H1 (cell line): ENCODE results near the gene IL18R1. TPM values are rescaled to one million over a fixed set of nuclear protein-coding genes. Genes with fewer than 3 reads are reported as not detected.

Experiments
- CTCF ChIA-PET: fragments of 300-600 bp; sonication (Branson Sonifier 250); formaldehyde crosslinking; loops from one replicate; lab custom pipeline; 2021; ENCODE audit not compliant: partially characterized antibody; lab: Charles Lee
- POLR2A ChIA-PET: fragments of 300-600 bp; sonication (Branson Sonifier 250); formaldehyde crosslinking; loops from one replicate; lab custom pipeline; 2021; ENCODE audit warnings: inconsistent platforms; ENCODE audit not compliant: partially characterized antibody; lab: Charles Lee
- DNase-seq, 2 experiments: peaks; one replicate each; pipeline versions ENCODE4 v3.0.0 to v3.0.0-alpha.2; 2010 to 2022; ENCODE audit warnings: low spot score in 2 of 2, low read depth in 1 of 2, mixed read lengths in 1 of 2
- FAIRE-seq: peaks from 2 replicates; lab custom pipeline; 2011; peaks lifted over from hg19 to GRCh38; lab: Jason Lieb, UNC
- H2AFZ ChIP-seq: 2 replicates; pipeline ENCODE4 v1.8.1; 2012; ENCODE audit warnings: low read length, inconsistent platforms
- H2AK5ac ChIP-seq: 2 replicates; pipeline ENCODE4 v1.6.1; 2013; ENCODE audit warnings: low read depth, low read length
- H2BK120ac ChIP-seq: replicated peaks from 2 replicates; pipeline ENCODE3; 2013; ENCODE audit warnings: low read depth, low read length, inconsistent platforms
- H2BK12ac ChIP-seq: 2 replicates; pipeline ENCODE4 v1.6.1; 2013; ENCODE audit warnings: low read depth, low read length
- H2BK15ac ChIP-seq: 2 replicates; pipeline ENCODE4 v1.6.1; 2013; ENCODE audit warnings: low read length
- H2BK20ac ChIP-seq: 2 replicates; pipeline ENCODE4 v1.6.1; 2013; ENCODE audit warnings: low read length
- H2BK5ac ChIP-seq: 2 replicates; pipeline ENCODE4 v1.6.1; 2013; ENCODE audit warnings: low read depth, low read length
- H3K14ac ChIP-seq: 2 replicates; pipeline ENCODE4 v1.6.1; 2013; ENCODE audit warnings: inconsistent platforms; ENCODE audit not compliant: insufficient read length
- H3K18ac ChIP-seq: 2 replicates; pipeline ENCODE4 v1.6.1; 2013; ENCODE audit warnings: low read length; ENCODE audit errors: extremely low read depth
- H3K23ac ChIP-seq: 2 replicates; pipeline ENCODE4 v1.6.1; 2013; ENCODE audit warnings: inconsistent platforms; ENCODE audit not compliant: insufficient read length
- H3K23me2 ChIP-seq: 2 replicates; pipeline ENCODE4 v1.6.1; 2013; ENCODE audit warnings: low read depth, low read length
- H3K27ac ChIP-seq: 2 replicates; pipeline ENCODE4 v1.6.1; 2011; ENCODE audit warnings: low read depth, low read length, inconsistent platforms
- H3K27me3 ChIP-seq, 4 experiments: replicated peaks in 1 of 4; 1 replicate in 1 of 4; 2 replicates in 3 of 4; pipeline versions ENCODE4 v1.6.1 to v1.8.1; 2011 to 2013; ENCODE audit warnings: low read length in 3 of 4, mild to moderate bottlenecking in 3 of 4, inconsistent platforms in 2 of 4, mixed read lengths in 2 of 4, moderate library complexity in 1 of 4; ENCODE audit not compliant: control insufficient read depth in 3 of 4, insufficient read depth in 3 of 4; ENCODE audit errors: extremely low read depth in 1 of 4
- H3K36me3 ChIP-seq, 4 experiments: 2 replicates each; pipeline versions ENCODE4 v1.6.1 to v1.8.1; 2011 to 2013; ENCODE audit warnings: mild to moderate bottlenecking in 4 of 4, low read length in 3 of 4, moderate library complexity in 2 of 4, control low read depth in 1 of 4, inconsistent platforms in 1 of 4; ENCODE audit not compliant: insufficient read depth in 4 of 4, control insufficient read depth in 2 of 4
- H3K4ac ChIP-seq: replicated peaks from 2 replicates; pipeline ENCODE3; 2013; ENCODE audit warnings: low read length, low read depth, mixed read lengths, inconsistent platforms; ENCODE audit not compliant: insufficient read length
- H3K4me1 ChIP-seq, 4 experiments: replicated peaks in 1 of 4; 1 replicate in 1 of 4; 2 replicates in 3 of 4; pipeline versions ENCODE4 v1.6.1 to v1.8.1; 2011 to 2013; ENCODE audit warnings: low read length in 3 of 4, inconsistent platforms in 2 of 4, mixed read lengths in 1 of 4; ENCODE audit not compliant: insufficient read depth in 4 of 4, control insufficient read depth in 3 of 4
- H3K4me2 ChIP-seq, 2 experiments: 2 replicates each; pipeline versions ENCODE4 v1.6.1 to v1.8.1; 2011 to 2013; ENCODE audit warnings: low read depth in 2 of 2, low read length in 2 of 2, control low read depth in 1 of 2, inconsistent platforms in 1 of 2, mild to moderate bottlenecking in 1 of 2; ENCODE audit not compliant: insufficient read depth in 1 of 2
- H3K4me3 ChIP-seq, 4 experiments: fragments of 200-600, 300-600 bp in 1 of 4; sonication (generic), shearing (Covaris generic), sonication (Bioruptor Twin) in 1 of 4; 2 replicates each; pipeline versions ENCODE4 v1.5.1 to v1.8.1; 2011 to 2016; ENCODE audit warnings: low read length in 4 of 4, low read depth in 3 of 4, control low read depth in 2 of 4, inconsistent platforms in 2 of 4, mild to moderate bottlenecking in 2 of 4, mixed read lengths in 1 of 4, moderate library complexity in 1 of 4; ENCODE audit not compliant: insufficient read depth in 2 of 4; ENCODE audit errors: extremely low read depth in 1 of 4
- H3K56ac ChIP-seq: replicated peaks from 2 replicates; pipeline ENCODE3; 2013; ENCODE audit warnings: low read depth, mild to moderate bottlenecking, mixed read lengths, low read length, inconsistent platforms; ENCODE audit not compliant: insufficient read length
- H3K79me1 ChIP-seq: 2 replicates; pipeline ENCODE4 v1.6.1; 2013; ENCODE audit warnings: low read depth, low read length, control low read depth
- H3K79me2 ChIP-seq, 2 experiments: 2 replicates each; pipeline versions ENCODE4 v1.6.1 to v1.8.1; 2012 to 2013; ENCODE audit warnings: low read length in 2 of 2, mild to moderate bottlenecking in 2 of 2, inconsistent platforms in 1 of 2; ENCODE audit not compliant: insufficient read depth in 2 of 2, control insufficient read depth in 1 of 2
- H3K9ac ChIP-seq, 4 experiments: replicated peaks in 1 of 4; 1 replicate in 1 of 4; 2 replicates in 3 of 4; pipeline versions ENCODE4 v1.6.1 to v1.8.1; 2011 to 2013; ENCODE audit warnings: low read depth in 3 of 4, low read length in 3 of 4, control low read depth in 2 of 4, mild to moderate bottlenecking in 2 of 4, moderate library complexity in 2 of 4, inconsistent platforms in 1 of 4; ENCODE audit errors: extremely low read depth in 1 of 4
- H3K9me3 ChIP-seq, 2 experiments: 2 replicates each; pipeline versions ENCODE4 v1.6.1 to v1.8.1; 2012 to 2013; ENCODE audit warnings: mild to moderate bottlenecking in 2 of 2, moderate library complexity in 2 of 2, control low read depth in 1 of 2, inconsistent platforms in 1 of 2, low read depth in 1 of 2, low read length in 1 of 2, mixed read lengths in 1 of 2; ENCODE audit not compliant: insufficient read depth in 2 of 2
- H4K20me1 ChIP-seq, 2 experiments: replicated peaks in 1 of 2; 2 replicates each; pipeline versions ENCODE3 to v1.8.1; 2011 to 2013; ENCODE audit warnings: inconsistent platforms in 2 of 2, low read length in 2 of 2, mild to moderate bottlenecking in 1 of 2; ENCODE audit not compliant: insufficient read depth in 2 of 2, control insufficient read depth in 1 of 2
- H4K5ac ChIP-seq: 2 replicates; pipeline ENCODE4 v1.6.1; 2013; ENCODE audit warnings: low read length, low read depth, mixed read lengths, inconsistent platforms; ENCODE audit not compliant: insufficient read length
- H4K8ac ChIP-seq: 2 replicates; pipeline ENCODE4 v1.8.0; 2013; ENCODE audit warnings: mild to moderate bottlenecking, moderate library complexity, low read length, inconsistent platforms; ENCODE audit not compliant: insufficient read depth; ENCODE audit errors: extremely low read depth
- H4K91ac ChIP-seq: replicated peaks from 2 replicates; pipeline ENCODE3; 2013; ENCODE audit warnings: low read length, mixed read lengths, inconsistent platforms; ENCODE audit not compliant: insufficient read length
- BCL11A ChIP-seq, 2 experiments: IDR thresholded peaks; one replicate each; pipeline ENCODE4 v1.6.1; 2011; ENCODE audit warnings: low read depth in 2 of 2, low read length in 2 of 2, mild to moderate bottlenecking in 2 of 2
- CHD1 ChIP-seq: IDR thresholded peaks from 2 replicates; pipeline ENCODE4 v1.6.1; 2012; ENCODE audit warnings: low read depth, low read length, improper control_type of control experiment
- EGR1 ChIP-seq: IDR thresholded peaks from 2 replicates; pipeline ENCODE4 v1.6.1; 2011; ENCODE audit warnings: low read depth, low read length, borderline replicate concordance
- GTF2F1 ChIP-seq: IDR thresholded peaks from 2 replicates; pipeline ENCODE4 v1.6.1; 2012; ENCODE audit warnings: low read depth, low read length, improper control_type of control experiment, borderline replicate concordance
- JUN ChIP-seq: IDR thresholded peaks from 2 replicates; pipeline ENCODE4 v1.6.1; 2011; ENCODE audit warnings: low read depth, mild to moderate bottlenecking, improper control_type of control experiment, low read length
- NANOG ChIP-seq: IDR thresholded peaks from 2 replicates; pipeline ENCODE4 v1.6.1; 2011; ENCODE audit warnings: low read length, low read depth, mild to moderate bottlenecking, inconsistent platforms; ENCODE audit not compliant: insufficient read depth, poor library complexity, severe bottlenecking
- PHF8 ChIP-seq: fragments of 200-600 bp; sonication (generic); conservative IDR thresholded peaks from 2 replicates; pipeline ENCODE4 v1.7.1; 2012; ENCODE audit warnings: low read depth, mild to moderate bottlenecking, inconsistent platforms, low read length, moderate library complexity
- RFX5 ChIP-seq: IDR thresholded peaks from 2 replicates; pipeline ENCODE4 v1.6.1; 2011; ENCODE audit warnings: low read depth, low read length, improper control_type of control experiment, borderline replicate concordance
- SAP30 ChIP-seq: fragments of 300-600 bp; sonication (generic); IDR thresholded peaks from 2 replicates; pipeline ENCODE4 v1.7.1; 2012; ENCODE audit warnings: low read length, moderate library complexity, mild to moderate bottlenecking, inconsistent platforms; ENCODE audit not compliant: insufficient read depth, insufficient replicate concordance
- SIX5 ChIP-seq: IDR thresholded peaks from 2 replicates; pipeline ENCODE4 v1.6.1; 2011; ENCODE audit warnings: mild to moderate bottlenecking, low read depth, low read length
- SP1 ChIP-seq: IDR thresholded peaks from 2 replicates; pipeline ENCODE4 v1.6.1; 2011; ENCODE audit warnings: low read depth, low read length
- TAF1 ChIP-seq: IDR thresholded peaks from 2 replicates; pipeline ENCODE4 v1.6.1; 2011; ENCODE audit warnings: mild to moderate bottlenecking, low read depth, low read length
- TEAD4 ChIP-seq: IDR thresholded peaks from 2 replicates; pipeline ENCODE4 v1.6.1; 2012; ENCODE audit warnings: low read depth, low read length, inconsistent platforms, mixed read lengths
- WGBS, 2 experiments: shearing (Covaris generic) in 1 of 2; methylation state at CpG; one replicate each; pipeline versions ENCODE4 v1.1.6 to v1.1.7; 2013 to 2015; ENCODE audit warnings: low lambda C conversion rate in 2 of 2, mixed read lengths in 2 of 2, inconsistent platforms in 1 of 2, low coverage in 1 of 2, missing lambda C conversion rate in 1 of 2; ENCODE audit not compliant: insufficient replicate concordance in 2 of 2, insufficient coverage in 1 of 2, insufficient read length in 1 of 2; ENCODE audit errors: extremely low coverage in 1 of 2, missing lambda C conversion rate in 1 of 2; 5-methylcytosine and 5-hydroxymethylcytosine counted together
- polyA plus RNA-seq, 7 experiments: library from polyadenylated mRNA; depleted of rRNA in 3 of 7; stranded (reverse) in 5 of 7; unstranded in 2 of 7; fragments of >200 nt in 5 of 7; fragments of 200-250 nt in 2 of 7; gene quantifications; 1 replicate in 5 of 7; 2 replicates in 1 of 7; 4 replicates in 1 of 7; pipeline versions ENCODE4 v1.2.1 to v1.2.3, GENCODE V29; 2011 to 2013; ENCODE audit warnings: missing spikeins in 2 of 7, mixed read lengths in 2 of 7
- total RNA-seq: library from RNA; stranded (reverse); fragmentation: NEBNext Ultra II Directional; extraction: Animal tissue kit (Norgen Biotek cat#: 25700); gene quantifications from 2 replicates; pipeline ENCODE4 v1.2.1, GENCODE V29; 2021
- TF ChIP-seq, protein P1 (sequence below): IDR thresholded peaks from 2 replicates; pipeline ENCODE4 v1.6.1; 2012; ENCODE audit warnings: inconsistent platforms

The IL18R1 gene
- total and polyA plus RNA-seq, 2 of the 8 experiments (the other 6 are each of a cell fraction or from before 2014, with no cell fraction given) = 0.54 TPM; not detected in 1

DNA sequence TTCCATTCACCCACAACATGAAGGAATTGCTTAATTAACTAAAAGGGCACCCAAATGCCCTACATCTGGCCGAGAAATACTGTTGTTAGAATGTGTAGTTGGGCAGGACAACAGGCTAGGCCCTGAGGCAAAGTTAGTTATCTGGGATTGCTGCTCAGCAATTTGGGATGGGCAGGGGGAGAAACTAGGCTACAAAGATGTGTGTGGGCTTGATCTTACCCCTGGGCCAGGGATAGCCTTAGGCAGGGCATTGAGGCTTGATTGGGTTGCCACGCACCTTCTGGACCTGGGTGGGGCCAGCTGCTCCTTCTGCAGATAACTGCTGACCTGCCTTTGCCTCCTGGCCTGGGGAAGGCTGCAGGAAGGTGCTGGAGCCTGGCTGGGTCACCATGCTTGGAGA lies 76.8 kb downstream of the IL18R1 start:
- Histone ChIP-seq H2AK5ac (no peak overlapping the region), H3K27me3 (no peaks in the 10 kb centered on the region), H2BK15ac (no peak overlapping the region), H3K4me3 (no peak overlapping the region), H4K5ac (no peak overlapping the region), H3K79me1 (no peaks in the 10 kb centered on the region), H2BK12ac (no peak overlapping the region), H4K20me1 (no peaks in the 10 kb centered on the region), H3K14ac (no peak overlapping the region), H3K23me2 (no peaks in the 10 kb centered on the region), H4K8ac (no peak overlapping the region), H3K9ac (no peak overlapping the region), H3K18ac (no peak overlapping the region), H3K79me2 (no peaks in the 10 kb centered on the region), H3K56ac (no peak overlapping the region), H2AFZ (no peak overlapping the region), H3K4ac (no peak overlapping the region), H2BK120ac (no peak overlapping the region), H3K4me1 (no peaks in the 10 kb centered on the region), H4K91ac (no peak overlapping the region), H3K23ac (no peak overlapping the region), H2BK5ac (no peak overlapping the region), H3K36me3 (no peaks in the 10 kb centered on the region), H2BK20ac (no peak overlapping the region), H3K4me2 (no peak overlapping the region), H3K27ac (no peak overlapping the region), H3K9me3 (no peaks in the 10 kb centered on the region)
- 100% methylated on average over 2 of the region's 2 CpGs; no CpG with 5 or more reads in 1 of the 2 experiments for WGBS, 2 experiments
- ChIA-PET POLR2A (no interaction called here), CTCF (interaction anchor here (3.7 kb wide), 1 partner anchor 11 kb away, joined by 16 read pairs; no protein-coding TSS in a partner anchor)
- FAIRE-seq (no peak), DNase-seq (no peak)
- TF ChIP-seq RFX5 (no peak), GTF2F1 (no peak), SIX5 (no peak), BCL11A (IDR thresholded peaks at IDR 0.05; ENCODE audit: low read depth in 2 of 2, low read length in 2 of 2) (no peak), TEAD4 (no peak), PHF8 (no peak), SAP30 (no peak), CHD1 (no peak), NANOG (no peak), SP1 (no peak), TAF1 (no peak), JUN (no peak), EGR1 (no peak)
- TF ChIP-seq, protein P1, sequence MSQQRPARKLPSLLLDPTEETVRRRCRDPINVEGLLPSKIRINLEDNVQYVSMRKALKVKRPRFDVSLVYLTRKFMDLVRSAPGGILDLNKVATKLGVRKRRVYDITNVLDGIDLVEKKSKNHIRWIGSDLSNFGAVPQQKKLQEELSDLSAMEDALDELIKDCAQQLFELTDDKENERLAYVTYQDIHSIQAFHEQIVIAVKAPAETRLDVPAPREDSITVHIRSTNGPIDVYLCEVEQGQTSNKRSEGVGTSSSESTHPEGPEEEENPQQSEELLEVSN = no peak
